AG04450 (cell line): ENCODE results near the gene PAM16. TPM values are rescaled to one million over a fixed set of nuclear protein-coding genes. Genes with fewer than 3 reads are reported as not detected.
"Not testable (repeated sequence)": the region's sequence is repeated elsewhere in the genome, so short reads cannot be mapped to it uniquely, and the experiment has no call there.

ENCODE experiments used
- CTCF ChIA-PET: fragments of 300-600, 350-600 bp; formaldehyde crosslinking; extraction: SDS; loops from one replicate; lab custom pipeline; 2022; ENCODE audit warnings: antibody characterized with exemption, inconsistent platforms; lab: Charles Lee
- POLR2A ChIA-PET: fragments of 350-600 bp; formaldehyde crosslinking; extraction: SDS; loops from one replicate; lab custom pipeline; 2021; ENCODE audit warnings: antibody characterized with exemption, inconsistent platforms; lab: Yijun Ruan, JAX
- DNase-seq: peaks from one replicate; pipeline ENCODE4 v3.0.0-alpha.2; 2011; ENCODE audit warnings: low read depth, low spot score
- H3K27ac ChIP-seq: one replicate; pipeline ENCODE4 v1.5.1; 2012; ENCODE audit warnings: low read depth, low read length, control low read depth
- H3K27me3 ChIP-seq: one replicate; pipeline ENCODE4 v1.6.0; 2012; ENCODE audit warnings: low read length; ENCODE audit not compliant: control insufficient read depth, insufficient read depth
- H3K4me3 ChIP-seq: 2 replicates; pipeline ENCODE4 v1.5.1; 2011; ENCODE audit warnings: mild to moderate bottlenecking, low read depth, low read length, control low read depth
- H3K9me3 ChIP-seq: 2 replicates; pipeline ENCODE4 v1.5.1; 2012; ENCODE audit warnings: low read length; ENCODE audit not compliant: control insufficient read depth, insufficient read depth
- CTCF ChIP-seq: IDR thresholded peaks from 2 replicates; pipeline ENCODE4 v1.5.1; 2011; ENCODE audit warnings: low read depth, low read length, control low read depth, inconsistent platforms
- polyA plus RNA-seq: library from polyadenylated mRNA; depleted of rRNA; stranded (reverse); fragments of >200 nt; gene quantifications from 2 replicates; pipeline ENCODE4 v1.2.3, GENCODE V29; 2011

The PAM16 gene
- polyA plus RNA-seq, 1 experiment = 18.4 TPM

DNA sequence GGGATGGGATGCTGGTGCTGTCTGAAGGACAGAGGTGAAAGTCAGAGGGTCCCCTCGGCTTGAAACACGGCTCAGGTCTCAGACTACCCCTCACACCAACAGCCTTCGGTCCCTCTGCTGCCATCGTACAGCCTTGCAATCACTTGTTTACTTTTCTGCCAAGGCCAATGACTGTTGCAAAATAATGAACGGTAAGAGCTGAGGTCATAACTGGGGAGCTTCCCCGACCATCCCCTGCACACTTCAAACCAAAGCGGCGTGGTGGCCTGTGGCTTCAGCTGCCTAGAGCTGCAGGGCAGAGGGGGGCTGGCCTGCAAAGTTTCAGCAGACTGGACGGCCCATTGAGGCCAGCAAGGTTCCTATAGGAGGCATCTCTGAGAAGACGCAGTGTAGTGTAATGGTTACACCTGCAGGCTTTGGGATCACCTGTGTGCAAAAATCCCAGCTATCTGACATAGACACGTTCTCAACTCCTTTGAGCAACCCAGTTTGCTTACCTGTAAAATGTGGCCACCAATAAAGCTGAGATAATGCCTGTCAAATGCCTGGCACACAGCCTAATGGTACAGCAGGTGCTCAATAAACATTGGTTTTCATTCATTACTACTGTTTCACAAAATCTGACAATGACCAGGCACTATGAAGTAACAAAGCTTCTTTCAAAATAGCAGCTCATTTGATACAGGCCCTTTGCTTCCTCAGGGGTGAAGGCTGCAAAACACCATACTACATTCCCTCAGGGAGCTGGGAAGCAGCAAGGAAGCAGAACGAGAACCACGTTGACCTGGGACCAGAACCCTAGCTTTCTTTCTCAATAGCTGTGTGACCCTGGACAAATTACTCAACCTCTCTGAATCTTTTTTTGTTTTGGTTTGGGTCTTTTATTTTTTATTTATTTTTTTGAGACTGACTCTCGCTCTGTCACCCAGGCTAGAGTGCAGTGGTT, 5.0 kb downstream of the PAM16 start:
- no peak overlapping the region for H3K27ac ChIP-seq
- ChIA-PET CTCF (interaction anchor here (0.7 to 2.1 kb wide), 3 partner anchors 13 to 56 kb away, joined by 3 to 13 read pairs (median 3); no protein-coding TSS in a partner anchor), POLR2A (interaction anchor here (0.8 kb wide), 1 partner anchor 118 kb away, joined by 3 read pairs; no protein-coding TSS in a partner anchor)
- DNase-seq = no peak
- TF ChIP-seq CTCF = no peak
- no peaks in the 10 kb centered on the region for H3K27me3 ChIP-seq
- H3K4me3 ChIP-seq = no peak overlapping the region
- H3K9me3 ChIP-seq = no peaks in the 10 kb centered on the region; the same call in 1 of the 2 replicates

- ChIA-PET POLR2A (no interaction called here), CTCF (no interaction called here)
- H3K27me3 ChIP-seq = no peaks in the 10 kb centered on the region
These were observed 5.9 kb downstream of the PAM16 start for GRCh38 chr16:4344983-4345835.

GRCh38 chr16:4344300-4344982, 6.7 kb downstream of the PAM16 start:
- H3K4me3 ChIP-seq, DNase-seq, H3K27me3 ChIP-seq, POLR2A ChIA-PET, H3K9me3 ChIP-seq, H3K27ac ChIP-seq: not testable (repeated sequence)
- CTCF ChIA-PET = interaction anchor here (1.0 kb wide), 1 partner anchor 15 kb away, joined by 4 read pairs; no protein-coding TSS in a partner anchor

More at GRCh38 chr16:4344983-4345835, 5.9 kb downstream of the PAM16 start:
- Histone ChIP-seq H3K9me3 (no peaks in the 10 kb centered on the region), H3K4me3 (no peak overlapping the region), H3K27ac (no peak overlapping the region)
- no peak for DNase-seq
- no peak for TF ChIP-seq CTCF

DNA sequence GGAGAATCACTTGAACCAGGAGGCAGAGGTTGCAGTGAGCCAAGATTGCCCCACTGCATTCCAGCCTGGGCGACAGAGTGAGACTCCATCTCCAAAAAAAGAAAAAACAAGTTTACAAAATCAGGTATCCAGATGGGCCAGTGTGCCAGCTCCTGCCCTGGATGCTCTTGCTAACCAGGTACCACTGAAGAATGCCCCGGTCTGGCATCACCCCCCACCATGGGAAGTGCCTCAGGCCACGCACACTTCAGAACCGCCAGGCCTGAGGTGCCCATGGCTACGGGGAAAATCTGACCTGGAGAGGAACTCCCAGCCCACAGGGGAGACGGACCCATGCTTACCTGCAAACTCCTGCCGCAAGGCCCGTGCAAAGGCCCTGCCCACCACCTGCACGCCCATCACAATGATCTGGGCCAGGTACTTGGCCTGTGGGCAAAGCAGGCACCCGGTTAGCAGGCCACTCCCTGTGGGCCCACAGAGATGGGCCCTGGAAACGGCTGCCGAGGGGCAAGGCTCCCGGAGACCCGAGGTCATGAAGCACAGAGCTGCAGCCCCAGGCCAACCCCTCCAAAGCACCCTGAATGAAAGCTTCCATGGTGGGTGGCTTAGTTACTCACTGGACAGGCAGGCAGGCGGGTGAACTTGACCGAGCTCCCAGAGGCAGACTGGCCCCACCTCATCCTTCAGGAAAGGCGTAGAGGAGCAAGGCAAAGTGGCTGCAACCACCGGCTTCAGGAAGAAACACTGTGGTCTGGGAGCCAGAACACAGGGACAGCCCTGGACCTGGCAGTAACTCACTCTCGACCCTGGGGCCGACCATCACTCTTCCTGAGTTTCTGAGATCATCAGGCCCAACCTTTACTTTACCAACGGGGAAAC, 8.0 kb downstream of the PAM16 start:
- ChIA-PET CTCF (interaction anchor here (1.0 kb wide), 1 partner anchor 16 kb away, joined by 4 read pairs; no protein-coding TSS in a partner anchor), POLR2A (no interaction called here)
- no peaks in the 10 kb centered on the region for H3K27me3 ChIP-seq
- no peak for TF ChIP-seq CTCF
- no peak overlapping the region for H3K4me3 ChIP-seq
- no peaks in the 10 kb centered on the region for H3K9me3 ChIP-seq
- no peak for DNase-seq
- no peak overlapping the region for H3K27ac ChIP-seq
